HEK293T (cell line): ENCODE measurements around the gene RNF217.

Source experiments
- FOXK2 ChIP-seq: fragments of 450-650 bp; IDR thresholded peaks from 2 replicates; pipeline ENCODE4 v1.6.1; 2016; ENCODE audit warnings: mild to moderate bottlenecking
- SP1 ChIP-seq: fragments of 450-650 bp; IDR thresholded peaks from 2 replicates; pipeline ENCODE4 v1.6.1; 2017

- TF ChIP-seq FOXK2 = no peak
- no peak for TF ChIP-seq SP1
These were observed 23.9 kb downstream of the RNF217 start for GRCh38 chr6:124986164-124986563.
